Measurements from ENCODE around the gene RILP. TPM values are rescaled to one million over a fixed set of nuclear protein-coding genes. Genes with fewer than 3 reads are reported as not detected.

The RILP gene
- total RNA-seq, 1 experiment from 2014 or later = 27.6 TPM

GRCh38 chr17:1644493-1645206 is 5.0 kb downstream of the RILP start:
- Histone ChIP-seq H2AFZ (ENCODE audit: low read length) (no peak overlapping the region), H3K9me2 (replicated peaks; ENCODE audit: low read length) (no peaks in the 10 kb centered on the region), H3K79me2 (ENCODE audit: low read length) (no peaks in the 10 kb centered on the region), H3K27ac (ENCODE audit: low read length) (no peak overlapping the region), H3K9me3 (ENCODE audit: low read length) (no peaks in the 10 kb centered on the region), H3K4me1 (ENCODE audit: insufficient read depth, low read length) (peaks cover 16% of the 10 kb centered on the region), H3K4me3 (ENCODE audit: low read length) (no peak overlapping the region), H4K20me1 (ENCODE audit: low read length) (no peaks in the 10 kb centered on the region), H3K27me3 (ENCODE audit: low read length) (no peaks in the 10 kb centered on the region), H3K4me2 (ENCODE audit: low read length) (peak overlapping the region; percentile 82), H3K36me3 (ENCODE audit: low read depth, low read length) (no peaks in the 10 kb centered on the region), H3K9ac (ENCODE audit: low read length) (no peak overlapping the region), H3F3A (ENCODE audit: low read length, unreplicated experiment) (no peaks in the 10 kb centered on the region)
- ATAC-seq (no peak; the same call in 1 of the 2 replicates), DNase-seq (peak; percentile 55)
- ChIA-PET POLR2A (ENCODE audit: unreplicated experiment) (no interaction called here), CTCF (no interaction called here)
- BruUV-seq (replicated peaks) = no TSS peak
- TF ChIP-seq EZH2 (IDR thresholded peaks at IDR 0.05; ENCODE audit: low read length, unreplicated experiment) (no peak), CTCF (conservative IDR thresholded peaks at IDR 0.05; ENCODE audit: low read depth, low read length) (no peak), EZH2phosphoT487 (IDR thresholded peaks at IDR 0.05; ENCODE audit: borderline replicate concordance, low read length) (no peak)
- intact Hi-C loops (cut with micrococcal nuclease) = no loop called here

- no TSS peak for BruUV-seq (replicated peaks)
- CTCF ChIA-PET = no interaction called here
These were observed 5.6 kb downstream of the RILP start for GRCh38 chr17:1643999-1644492.

More at GRCh38 chr17:1643999-1644492, 5.6 kb downstream of the RILP start:
- no peaks in the 10 kb centered on the region for H3K79me2 ChIP-seq (ENCODE audit: low read length)
- H3K9me2 ChIP-seq (replicated peaks; ENCODE audit: low read length) = no peaks in the 10 kb centered on the region
- H3K9ac ChIP-seq (ENCODE audit: low read length) = no peak overlapping the region
- ATAC-seq (peak; percentile 7; the same call in 1 of the 2 replicates), DNase-seq (no peak)
- no peaks in the 10 kb centered on the region for H3K36me3 ChIP-seq (ENCODE audit: low read depth, low read length)
- no peak for TF ChIP-seq EZH2phosphoT487 (IDR thresholded peaks at IDR 0.05; ENCODE audit: borderline replicate concordance, low read length)
- TF ChIP-seq CTCF (conservative IDR thresholded peaks at IDR 0.05; ENCODE audit: low read depth, low read length) = no peak
- no peak for TF ChIP-seq EZH2 (IDR thresholded peaks at IDR 0.05; ENCODE audit: low read length, unreplicated experiment)
- H3K4me3 ChIP-seq (ENCODE audit: low read length) = peak overlapping the region; percentile 66
- intact Hi-C loops (cut with micrococcal nuclease) = no loop called here
- H3K27me3 ChIP-seq (ENCODE audit: low read length) = no peaks in the 10 kb centered on the region
- no peak overlapping the region for H3K27ac ChIP-seq (ENCODE audit: low read length)
- H3F3A ChIP-seq (ENCODE audit: low read length, unreplicated experiment) = no peaks in the 10 kb centered on the region
- H4K20me1 ChIP-seq (ENCODE audit: low read length) = no peaks in the 10 kb centered on the region
- H3K4me2 ChIP-seq (ENCODE audit: low read length) = peak overlapping the region; percentile 82
- POLR2A ChIA-PET (ENCODE audit: unreplicated experiment) = no interaction called here
- no peaks in the 10 kb centered on the region for H3K9me3 ChIP-seq (ENCODE audit: low read length)
- H3K4me1 ChIP-seq (ENCODE audit: insufficient read depth, low read length) = peaks cover 16% of the 10 kb centered on the region
- H2AFZ ChIP-seq (ENCODE audit: low read length) = peak overlapping the region; percentile 34; the same call in 1 of the 2 replicates

Measured in PC-3 (cell line).